SK-N-MC (cell line): Measurements from ENCODE around the gene PLEKHO2.

ENCODE experiments used
- DNase-seq: peaks from one replicate; pipeline ENCODE4 v3.0.0-alpha.2; 2011; ENCODE audit warnings: low read depth, low spot score
- H3K27ac ChIP-seq: fragments of 200-600 bp; sonication (generic); 2 replicates; pipeline ENCODE4 v1.5.1; 2016; ENCODE audit warnings: mixed run types
- H3K36me3 ChIP-seq: fragments of 200-600 bp; sonication (generic); 2 replicates; pipeline ENCODE4 v1.6.1; 2017; ENCODE audit warnings: antibody characterized with exemption, low read length, mixed read lengths; ENCODE audit not compliant: insufficient read depth
- H3K4me3 ChIP-seq: fragments of 200-600 bp; sonication (generic); 2 replicates; pipeline ENCODE4 v1.5.1; 2016
- H3K9ac ChIP-seq: fragments of 200-600 bp; sonication (generic); 2 replicates; pipeline ENCODE4 v1.8.0; 2017; ENCODE audit warnings: mixed run types, mixed read lengths; ENCODE audit not compliant: insufficient read length
- H3K9me3 ChIP-seq: fragments of 200-600 bp; sonication (generic); 2 replicates; pipeline ENCODE4 v1.6.1; 2017; ENCODE audit warnings: low read depth, mild to moderate bottlenecking, antibody characterized with exemption, low read length, moderate library complexity, mixed read lengths
- EZH2 ChIP-seq: fragments of 200-600 bp; sonication (generic); IDR thresholded peaks from one replicate; pipeline ENCODE4 v1.6.1; 2017; ENCODE audit warnings: antibody characterized with exemption
- FOXP2 ChIP-seq: optimal IDR thresholded peaks from 2 replicates; pipeline ENCODE3; 2011; ENCODE audit warnings: mild to moderate bottlenecking, moderate library complexity; ENCODE audit not compliant: insufficient read depth; ENCODE audit errors: extremely low read length, control extremely low read depth
- POLR2AphosphoS5 ChIP-seq: IDR thresholded peaks from 2 replicates; pipeline ENCODE4 v1.6.1; 2012; ENCODE audit warnings: mild to moderate bottlenecking, low read depth, low read length, borderline replicate concordance

The PLEKHO2 gene

GRCh38 chr15:64888336-64888735 lies 46.6 kb downstream of the PLEKHO2 start:
- H3K9me3 ChIP-seq = no peaks in the 10 kb centered on the region
- DNase-seq = no peak
- no peaks in the 10 kb centered on the region for H3K36me3 ChIP-seq
- H3K27ac ChIP-seq = no peak overlapping the region
- no peak overlapping the region for H3K4me3 ChIP-seq
- H3K9ac ChIP-seq = no peak overlapping the region
- TF ChIP-seq POLR2AphosphoS5 (no peak), EZH2 (no peak), FOXP2 (no peak)

- Histone ChIP-seq H3K36me3 (no peaks in the 10 kb centered on the region), H3K9ac (no peak overlapping the region), H3K9me3 (no peaks in the 10 kb centered on the region), H3K27ac (no peak overlapping the region), H3K4me3 (no peak overlapping the region)
- no peak for DNase-seq
- TF ChIP-seq POLR2AphosphoS5 (no peak), EZH2 (no peak), FOXP2 (no peak)
Observed at GRCh38 chr15:64891561-64891960, 49.8 kb downstream of the PLEKHO2 start.

GRCh38 chr15:64892847-64893403 lies 51.2 kb downstream of the PLEKHO2 start:
- Histone ChIP-seq H3K36me3 (no peaks in the 10 kb centered on the region), H3K9me3 (no peaks in the 10 kb centered on the region), H3K4me3 (no peak overlapping the region), H3K27ac (no peak overlapping the region), H3K9ac (no peak overlapping the region)
- no peak for TF ChIP-seq EZH2
- TF ChIP-seq FOXP2 = no peak
- TF ChIP-seq POLR2AphosphoS5 = no peak
- DNase-seq = no peak

- DNase-seq = no peak
- TF ChIP-seq FOXP2 = no peak
- no peak for TF ChIP-seq POLR2AphosphoS5
- no peak for TF ChIP-seq EZH2
- Histone ChIP-seq H3K9me3 (no peaks in the 10 kb centered on the region), H3K36me3 (no peaks in the 10 kb centered on the region), H3K4me3 (no peak overlapping the region), H3K27ac (no peak overlapping the region), H3K9ac (no peak overlapping the region)
Observed at GRCh38 chr15:64893481-64894394, 52.0 kb downstream of the PLEKHO2 start.

GRCh38 chr15:64894395-64895056 lies 52.8 kb downstream of the PLEKHO2 start:
- TF ChIP-seq POLR2AphosphoS5 (no peak), EZH2 (no peak), FOXP2 (no peak)
- no peaks in the 10 kb centered on the region for H3K36me3 ChIP-seq
- H3K27ac ChIP-seq = no peak overlapping the region
- no peak for DNase-seq
- H3K9me3 ChIP-seq = no peaks in the 10 kb centered on the region
- H3K9ac ChIP-seq = no peak overlapping the region
- no peak overlapping the region for H3K4me3 ChIP-seq

- no peak overlapping the region for H3K27ac ChIP-seq
- no peaks in the 10 kb centered on the region for H3K9me3 ChIP-seq
Observed at GRCh38 chr15:64895285-64896065, 53.8 kb downstream of the PLEKHO2 start.

GRCh38 chr15:64896371-64897069 lies 54.8 kb downstream of the PLEKHO2 start:
- no peak overlapping the region for H3K4me3 ChIP-seq

More at GRCh38 chr15:64895285-64896065, 53.8 kb downstream of the PLEKHO2 start:
- no peak for DNase-seq
- no peak overlapping the region for H3K9ac ChIP-seq
- no peaks in the 10 kb centered on the region for H3K36me3 ChIP-seq
- TF ChIP-seq POLR2AphosphoS5 (no peak), EZH2 (no peak), FOXP2 (no peak)
- peak overlapping the region; percentile 11; the same call in 1 of the 2 replicates for H3K4me3 ChIP-seq

More at GRCh38 chr15:64896371-64897069, 54.8 kb downstream of the PLEKHO2 start:
- TF ChIP-seq FOXP2 = no peak
- no peak for TF ChIP-seq EZH2
- TF ChIP-seq POLR2AphosphoS5 = no peak
- no peak overlapping the region for H3K27ac ChIP-seq
- H3K9ac ChIP-seq = no peak overlapping the region
- DNase-seq = no peak
- no peaks in the 10 kb centered on the region for H3K9me3 ChIP-seq
- H3K36me3 ChIP-seq = no peaks in the 10 kb centered on the region
